ENCODE results near the gene SESN1.
A peak's percentile ranks its signal among the peaks of the same experiment; 100 is the strongest.
"Not testable (repeated sequence)": the region's sequence is repeated elsewhere in the genome, so short reads cannot be mapped to it uniquely, and the experiment has no call there.

Gene SESN1

DNA sequence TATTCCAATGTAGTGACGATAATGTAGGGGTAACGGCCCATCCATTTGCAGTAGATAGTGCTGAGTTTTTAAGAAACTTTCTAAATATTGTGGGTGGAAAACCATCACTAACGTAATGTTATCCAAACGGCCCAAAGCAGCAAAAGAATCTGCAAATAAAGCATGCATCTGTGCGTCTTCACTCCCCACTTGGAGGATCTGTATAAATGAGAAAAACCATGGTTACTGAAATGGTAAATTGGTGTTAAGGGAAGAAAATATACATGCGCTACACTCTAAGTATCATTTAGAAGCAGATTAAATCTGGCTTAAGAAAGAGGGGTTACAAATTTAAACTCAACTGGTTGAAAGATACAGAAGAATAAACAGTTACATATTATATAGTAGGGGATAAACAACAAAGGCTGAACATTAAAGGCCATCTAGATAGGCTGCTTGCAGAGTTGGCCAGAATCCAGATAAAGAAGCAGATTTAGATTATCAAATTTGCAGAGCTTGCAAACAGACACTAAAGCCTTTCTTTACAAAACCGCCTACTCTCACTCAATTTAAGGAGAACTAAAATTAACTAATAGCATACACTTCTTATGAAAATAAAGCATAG, 93.3 kb downstream of the SESN1 start:
- DNase-seq (ENCODE audit: low read depth) = no peak

DNA sequence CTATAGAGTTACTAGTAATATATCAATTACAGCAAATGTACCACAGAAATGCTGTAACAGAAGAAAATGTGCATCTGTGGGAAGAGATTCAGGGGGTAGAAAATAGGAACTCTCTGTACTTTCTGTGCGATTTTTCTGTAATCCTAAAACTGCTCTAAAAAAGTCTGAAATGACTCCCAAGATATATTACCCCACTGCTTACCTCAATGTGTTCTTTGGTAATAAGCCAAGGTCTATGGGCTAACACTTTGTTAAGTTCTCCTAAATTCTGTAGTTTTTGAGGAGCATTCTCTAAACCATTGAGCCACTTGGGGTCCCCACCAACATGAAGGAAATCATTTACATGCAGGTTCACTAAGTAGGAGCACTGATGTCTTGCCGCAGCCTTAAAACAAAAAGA, 94.4 kb downstream of the SESN1 start:
- DNase-seq (ENCODE audit: low read depth) = no peak

DNA sequence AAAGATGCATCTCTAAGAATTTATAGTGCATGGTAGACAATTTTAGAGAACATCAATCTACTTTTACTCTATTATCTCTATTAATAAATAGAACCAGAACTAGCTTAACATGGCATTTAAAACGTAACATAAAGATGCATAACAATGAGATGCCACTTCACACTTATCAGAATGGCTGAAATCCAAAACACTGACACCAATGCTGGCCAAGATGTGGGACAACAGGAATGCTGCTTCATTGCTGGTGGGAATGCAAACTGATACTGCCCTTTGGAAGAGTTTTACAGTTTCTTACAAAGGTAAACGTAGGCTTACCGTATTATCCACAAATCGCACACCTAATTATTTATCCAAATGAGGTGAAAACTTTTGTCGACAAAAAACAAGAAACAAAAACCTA, 95.2 kb downstream of the SESN1 start:
- DNase-seq (ENCODE audit: low read depth) = no peak

DNA sequence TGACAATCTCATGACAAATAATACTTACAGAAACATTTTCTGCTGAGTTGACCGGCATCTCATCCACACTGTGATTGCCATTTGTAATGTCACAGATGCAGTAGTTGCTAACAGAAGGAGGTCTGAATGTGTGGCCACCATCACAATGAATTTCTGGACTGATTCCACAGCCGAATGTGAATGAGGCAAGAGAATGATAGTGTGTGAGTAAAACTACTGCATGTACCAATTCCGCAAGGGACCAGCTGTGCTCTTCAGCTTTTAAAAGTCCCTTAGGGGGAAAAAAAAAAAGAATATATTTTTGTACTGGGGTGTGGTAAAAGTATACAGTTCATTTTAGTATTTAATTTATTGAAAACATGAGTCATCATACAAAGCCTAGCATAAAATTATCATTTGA, 96.2 kb downstream of the SESN1 start:
- DNase-seq (ENCODE audit: low read depth) = no peak

DNA sequence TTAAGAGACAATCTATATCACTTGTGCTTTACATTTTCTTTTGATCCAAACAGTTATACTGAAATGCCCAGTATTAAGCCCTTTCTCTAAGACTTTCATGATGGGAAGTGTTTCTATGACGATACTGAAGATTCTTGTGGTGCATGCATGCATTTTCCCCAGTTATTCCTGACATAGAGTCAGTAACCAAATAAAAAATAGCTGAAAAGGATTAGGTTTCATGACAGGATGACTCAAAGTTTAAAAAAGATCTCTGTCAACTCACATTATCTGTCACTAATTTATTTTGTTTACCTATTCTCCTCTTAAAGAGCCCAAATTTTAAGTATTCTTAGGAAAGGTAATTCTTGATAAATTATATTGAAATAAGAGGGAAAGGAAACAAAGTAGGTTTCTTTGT, 98.4 kb downstream of the SESN1 start:
- DNase-seq (ENCODE audit: low read depth) = no peak

DNA sequence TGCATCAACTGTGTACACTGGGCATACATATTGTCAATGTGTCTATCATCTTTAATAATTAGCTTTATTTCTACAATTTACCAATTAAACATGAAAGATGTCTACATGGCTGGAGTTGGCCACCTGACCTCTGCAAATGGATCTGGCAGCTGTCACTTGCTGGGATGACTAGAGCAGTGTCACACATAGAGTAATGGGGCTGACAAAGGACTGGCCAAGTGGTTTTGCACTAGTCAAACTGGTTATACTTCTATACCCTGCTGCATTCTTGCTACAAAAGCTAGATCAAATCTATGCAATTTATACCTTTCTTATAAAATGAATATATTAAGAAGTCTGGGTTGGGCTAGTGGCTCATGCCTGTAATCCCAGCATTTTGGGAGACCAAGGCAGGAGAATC, 99.3 kb downstream of the SESN1 start:
- DNase-seq (ENCODE audit: low read depth) = no peak

DNA sequence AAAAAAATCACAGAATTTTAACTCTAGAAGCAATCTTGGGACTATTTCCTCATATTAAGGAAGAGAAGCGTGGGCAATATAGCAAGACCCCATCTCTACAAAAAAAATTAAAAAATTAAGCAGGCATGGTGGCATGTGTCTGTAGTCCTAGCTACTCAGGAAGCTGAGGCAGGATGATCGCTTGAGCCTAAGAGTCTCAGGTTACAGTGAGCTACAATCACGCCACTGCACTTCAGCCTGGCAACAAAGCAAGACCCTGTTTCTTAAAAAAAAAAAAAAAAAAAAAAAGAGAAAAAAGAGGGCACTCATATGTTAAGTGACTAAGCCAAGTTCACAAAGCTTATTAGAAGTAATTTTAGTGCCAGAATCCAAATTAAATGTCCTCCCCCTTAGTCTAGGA, 100.8 kb downstream of the SESN1 start:
- no peak for DNase-seq (ENCODE audit: low read depth)

DNA sequence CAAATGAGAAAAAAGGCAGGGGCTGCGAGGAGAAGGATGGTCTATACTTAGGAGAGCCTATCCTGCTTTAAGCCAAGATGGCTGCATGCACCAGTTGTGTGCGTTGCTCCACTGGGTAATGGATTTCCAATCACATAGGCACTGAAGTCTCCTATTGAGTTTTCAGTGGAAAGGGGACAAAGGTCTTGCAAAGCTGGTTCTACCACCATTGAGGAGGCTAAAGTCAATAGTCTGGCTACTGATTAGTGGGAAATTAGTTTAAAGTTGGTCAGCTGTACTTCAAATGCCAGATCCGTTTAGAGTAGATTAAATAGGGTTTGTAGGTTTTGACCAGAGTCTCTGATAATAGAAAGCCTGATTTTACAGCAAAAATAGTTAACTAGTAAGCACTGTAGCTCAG, 104.9 kb downstream of the SESN1 start:
- no peak for DNase-seq (ENCODE audit: low read depth)

DNA sequence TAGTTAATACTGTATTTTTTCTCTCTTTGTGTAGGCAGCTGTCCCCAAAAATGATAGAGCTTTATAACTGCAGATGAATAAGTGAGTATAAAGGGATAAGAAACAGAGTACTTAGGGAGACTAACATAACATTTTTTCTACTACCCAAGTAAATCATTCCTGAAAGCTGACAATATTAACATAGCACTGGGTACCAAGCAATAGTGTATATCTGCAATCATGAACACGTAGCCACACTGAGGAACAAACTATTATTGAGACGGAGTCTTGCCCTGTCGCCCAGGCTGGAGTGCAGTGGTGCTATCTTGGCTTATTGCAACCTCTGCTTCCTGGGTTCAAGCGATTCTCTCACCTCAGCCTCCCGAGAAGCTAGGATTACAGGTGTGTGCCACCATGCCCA, 105.9 kb downstream of the SESN1 start:
- no peak for DNase-seq (ENCODE audit: low read depth)

DNA sequence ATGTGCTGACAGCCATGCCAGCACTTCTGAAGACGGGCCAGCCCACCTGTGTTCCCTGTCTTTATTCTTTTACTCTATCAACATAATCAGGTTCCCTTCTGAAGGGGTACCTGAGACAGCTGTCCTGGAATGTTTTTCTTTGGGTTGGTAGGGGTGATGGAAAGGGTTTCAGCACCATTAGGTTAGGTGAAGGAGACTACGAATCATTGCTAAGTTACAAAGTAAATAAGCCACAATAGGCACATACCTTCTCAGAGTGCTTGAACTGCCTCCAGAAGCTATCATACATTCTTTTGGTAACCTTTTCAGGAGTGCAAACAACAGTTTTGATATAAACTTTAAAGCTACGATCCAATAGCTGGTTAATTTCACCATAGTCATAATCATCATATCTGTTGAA, 106.3 kb downstream of the SESN1 start:
- DNase-seq (ENCODE audit: low read depth) = no peak

DNA sequence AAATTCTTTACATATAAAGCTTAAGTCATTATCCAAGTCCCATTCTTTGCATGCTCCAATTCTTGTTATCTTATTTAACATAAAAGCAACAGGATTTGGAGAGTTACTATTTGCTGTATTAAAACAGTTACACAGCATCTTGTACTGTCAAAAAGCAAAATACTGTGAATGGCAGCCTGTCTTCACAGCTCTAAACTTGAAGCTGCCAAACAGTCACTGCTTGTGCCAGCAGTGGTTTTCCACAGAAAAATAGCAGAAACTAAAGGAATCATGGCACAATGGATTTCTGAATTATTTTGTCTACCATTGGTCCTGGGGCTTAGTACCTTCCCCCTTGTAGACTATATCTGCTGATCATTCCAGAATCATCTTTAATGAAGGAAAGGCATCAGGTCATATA, 107.5 kb downstream of the SESN1 start:
- no peak for DNase-seq (ENCODE audit: low read depth)

DNA sequence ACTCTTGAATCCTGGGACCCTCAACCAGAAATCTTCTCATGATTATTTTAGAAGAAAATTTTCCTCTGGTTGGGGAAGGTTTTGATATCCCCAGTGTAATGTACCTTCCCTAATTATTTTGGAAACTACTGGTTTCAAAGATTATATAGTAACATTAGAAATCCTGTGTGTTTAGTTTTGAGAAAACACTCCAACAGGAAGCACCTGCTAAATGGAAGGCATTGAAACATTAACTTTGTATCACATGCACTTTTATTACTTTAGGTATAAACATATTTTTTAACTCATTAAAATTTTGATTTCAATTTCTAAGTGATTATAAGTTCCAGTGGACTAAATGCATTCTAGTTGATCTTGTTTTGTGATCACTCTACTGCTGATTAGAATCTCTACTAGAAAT, 109.3 kb downstream of the SESN1 start:
- DNase-seq (ENCODE audit: low read depth) = no peak

DNA sequence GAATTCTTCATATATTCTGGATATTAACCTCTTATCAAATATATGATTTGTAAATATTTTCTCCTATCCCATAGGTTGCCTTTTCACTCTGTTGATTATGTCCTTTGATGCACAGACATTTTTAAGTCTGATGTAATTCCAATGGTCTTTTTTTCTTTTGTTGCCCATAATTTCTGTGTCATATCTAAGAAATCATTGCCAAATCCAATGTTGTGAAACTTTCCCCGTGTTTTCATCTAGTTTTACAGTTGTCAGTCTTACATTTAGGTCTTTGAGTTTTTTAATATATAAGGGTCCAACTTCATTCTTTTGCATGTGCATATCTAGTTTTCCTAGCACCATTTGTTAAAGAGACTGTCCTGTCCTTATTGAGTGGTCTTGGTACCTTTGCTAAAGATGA, 111.5 kb downstream of the SESN1 start:
- no peak for DNase-seq (ENCODE audit: low read depth)

DNA sequence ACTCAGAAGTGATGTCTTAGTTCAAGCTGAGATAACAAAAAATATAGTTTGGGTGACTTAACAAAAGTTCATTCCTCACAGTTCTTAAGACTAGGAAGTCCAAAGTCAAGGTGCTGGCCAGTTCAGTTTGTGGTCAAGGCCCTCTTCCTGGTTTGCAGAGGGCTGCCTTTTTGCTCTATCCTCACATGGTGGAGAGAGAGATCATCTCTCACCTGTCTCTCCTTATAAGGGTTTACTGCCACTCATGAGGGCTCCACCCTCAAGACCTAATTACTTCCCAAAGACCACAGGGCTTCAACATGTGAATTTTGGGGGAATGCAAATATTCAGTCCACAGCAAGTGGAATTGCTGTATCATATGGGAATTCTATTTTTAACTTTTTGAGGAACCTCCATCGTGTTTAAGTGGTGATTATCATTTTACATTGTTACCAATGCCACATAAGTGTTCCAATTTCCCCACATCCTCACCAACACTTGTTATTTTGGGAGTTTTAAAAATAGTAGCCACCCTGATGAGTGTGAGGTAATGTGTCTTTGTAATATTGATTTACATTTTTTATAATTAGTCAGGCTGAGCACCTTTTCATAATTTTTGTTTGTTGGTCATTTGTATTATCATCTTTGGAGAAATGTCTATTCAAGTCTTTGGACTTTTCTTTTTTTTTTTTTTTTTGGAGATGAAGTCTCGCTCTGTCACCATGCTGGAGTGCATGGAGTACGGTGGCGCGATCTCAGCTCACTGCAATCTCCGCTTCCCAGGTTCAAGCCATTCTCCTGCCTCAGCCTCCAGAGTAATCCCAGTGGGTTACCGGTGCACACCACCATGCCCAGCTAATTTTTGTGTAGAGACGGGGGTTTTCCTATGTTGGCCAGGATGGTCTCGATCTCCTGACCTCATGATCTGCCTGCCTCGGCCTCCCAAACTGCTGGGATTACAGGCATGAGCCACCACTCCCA, 112.2 kb downstream of the SESN1 start:
- DNase-seq (ENCODE audit: low read depth) = no peak

DNA sequence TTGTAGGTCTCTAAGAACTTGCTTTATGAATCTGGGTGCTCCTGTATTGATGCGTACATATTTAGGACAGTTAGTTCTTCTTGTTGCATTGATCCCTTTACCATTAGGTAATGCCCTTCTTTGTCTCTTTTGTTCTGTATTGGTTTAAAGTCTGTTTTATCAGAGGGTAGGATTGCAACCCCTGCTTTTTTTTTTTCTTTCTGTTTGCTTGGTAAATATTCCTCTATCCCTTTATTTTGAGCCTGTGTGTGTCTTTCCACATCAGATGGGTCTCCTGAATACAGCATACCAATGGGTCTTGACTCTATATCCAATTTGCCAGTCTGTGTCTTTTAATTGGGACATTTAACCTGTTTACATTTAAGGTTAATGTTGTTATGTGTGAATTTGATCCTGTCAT, 116.0 kb downstream of the SESN1 start:
- DNase-seq (ENCODE audit: low read depth) = not testable (repeated sequence)

DNA sequence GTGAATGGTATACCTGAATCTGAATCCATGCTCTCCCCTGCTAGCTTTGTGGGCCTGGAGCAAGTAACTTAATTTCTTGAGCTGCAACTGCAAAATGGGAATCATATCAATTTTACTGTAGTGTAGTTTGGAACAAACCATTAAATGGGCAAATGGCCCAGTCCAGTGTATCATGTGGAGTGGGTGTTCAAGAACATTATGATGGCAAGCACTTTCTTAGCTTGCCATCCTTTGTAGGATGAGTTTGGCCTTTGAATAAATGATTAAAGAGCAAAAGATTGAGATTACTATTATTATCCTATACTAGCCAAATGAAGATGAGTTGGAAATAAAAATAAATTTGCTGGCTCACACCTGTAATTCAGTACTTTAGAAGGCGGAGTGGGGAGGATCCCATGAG, 120.4 kb downstream of the SESN1 start:
- DNase-seq (ENCODE audit: low read depth) = no peak

DNA sequence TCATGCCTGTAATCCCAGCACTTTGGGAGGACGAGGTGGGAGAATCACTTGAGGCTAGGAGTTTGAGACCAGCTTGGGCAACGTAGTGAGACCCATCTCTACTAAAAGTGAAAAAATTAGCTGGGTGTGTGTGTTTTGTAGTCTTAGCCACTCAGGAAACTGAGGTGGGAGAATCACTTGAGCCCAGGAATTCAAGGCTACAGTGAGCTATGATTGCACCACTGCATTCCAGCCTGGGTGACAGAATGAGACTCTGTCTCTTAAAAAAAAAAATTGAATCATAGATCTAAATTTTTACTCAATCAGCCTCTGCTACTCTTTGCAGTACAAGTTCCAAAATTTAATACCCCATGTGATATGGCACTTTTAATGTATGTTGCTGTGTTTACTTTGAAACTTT, 124.9 kb downstream of the SESN1 start:
- DNase-seq (ENCODE audit: low read depth) = no peak

DNA sequence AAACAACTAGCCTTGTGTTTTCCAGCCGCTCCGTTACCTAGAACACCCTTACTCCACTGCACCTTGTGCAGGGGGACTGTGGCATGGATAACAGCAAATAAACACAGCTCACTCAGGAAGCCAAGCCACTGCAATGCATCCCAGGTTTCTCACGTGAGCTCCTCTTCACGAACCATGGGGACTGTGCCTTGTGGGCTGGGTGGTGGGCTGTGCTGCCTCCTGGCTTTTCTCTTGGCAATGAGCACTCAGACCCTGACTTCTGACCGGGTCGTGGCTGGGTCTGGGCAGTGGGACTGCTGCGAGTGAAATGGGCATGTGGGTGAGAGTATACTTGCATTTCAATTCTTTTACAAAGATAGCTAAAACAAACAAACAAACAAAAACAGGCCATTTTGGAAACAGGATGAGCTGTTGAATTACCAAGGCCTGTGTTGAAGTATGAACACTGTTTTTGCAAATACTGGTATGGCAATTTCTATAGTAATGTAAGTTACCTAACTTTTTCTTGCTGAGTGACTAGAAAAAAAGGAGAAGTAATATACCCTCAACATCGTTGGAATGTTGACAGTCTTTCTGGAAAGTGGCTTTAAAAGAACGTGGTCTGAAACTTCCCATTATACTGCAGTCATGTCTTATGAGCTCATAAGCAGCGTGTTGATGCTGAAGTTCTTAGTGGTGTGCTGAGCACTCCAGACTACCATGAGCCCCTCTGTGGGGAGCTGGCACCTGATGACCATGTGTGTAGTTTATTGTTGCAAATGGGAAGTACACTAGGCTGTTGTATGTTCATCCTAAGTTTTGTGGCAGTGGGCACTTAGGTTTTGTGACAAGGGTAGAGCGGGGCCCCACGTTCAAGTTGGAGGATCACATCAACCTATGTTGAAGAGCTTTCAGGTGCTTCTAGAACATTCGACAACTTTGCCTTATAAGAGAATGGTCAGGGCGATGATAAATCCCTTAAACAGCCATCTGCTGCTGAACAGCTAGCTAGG, 126.0 kb downstream of the SESN1 start:
- DNase-seq (ENCODE audit: low read depth) = no peak

DNA sequence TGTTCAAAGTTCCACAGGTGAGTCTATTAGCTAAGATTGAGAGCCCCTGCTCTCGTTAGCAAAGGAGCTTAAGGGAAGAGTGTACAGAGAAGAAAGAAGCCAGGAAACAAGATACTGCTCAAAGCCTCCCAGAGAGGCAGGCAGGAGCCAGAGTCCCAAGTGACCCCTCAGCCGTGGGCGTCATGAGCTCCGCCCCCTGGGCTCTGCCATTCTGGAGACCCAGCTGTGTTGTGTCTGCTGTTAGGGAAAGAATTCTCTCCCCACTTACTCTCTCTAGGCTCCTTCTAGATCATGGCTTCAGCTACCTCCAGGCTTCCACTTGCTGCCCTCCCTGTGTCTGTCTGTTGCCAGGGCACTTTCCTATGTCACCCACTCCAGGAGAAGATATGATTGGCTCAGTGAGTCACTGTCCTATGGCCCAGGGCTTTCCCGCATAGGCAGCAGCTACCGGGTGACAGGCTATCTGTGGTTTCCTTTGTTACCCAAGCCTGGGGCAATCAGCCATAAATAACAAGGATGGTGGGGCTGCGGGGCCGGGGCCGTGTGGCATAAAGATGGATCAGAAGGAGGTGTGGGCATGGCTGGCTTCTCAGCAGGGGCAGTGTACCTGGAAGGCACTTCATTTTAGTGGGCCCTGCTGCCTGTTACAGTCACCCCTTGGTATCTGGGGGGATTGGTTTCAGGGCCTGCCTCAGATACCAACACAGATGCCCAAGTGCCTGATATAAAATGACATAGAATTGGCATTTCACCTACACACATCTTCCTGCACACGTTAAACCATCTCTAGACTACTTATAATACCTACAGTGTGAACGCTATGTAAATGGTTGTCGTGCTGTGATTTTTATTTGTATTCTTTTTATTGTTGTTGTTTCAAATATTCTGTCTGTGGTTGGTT, 127.5 kb downstream of the SESN1 start:
- DNase-seq (ENCODE audit: low read depth) = peak; percentile 9

DNA sequence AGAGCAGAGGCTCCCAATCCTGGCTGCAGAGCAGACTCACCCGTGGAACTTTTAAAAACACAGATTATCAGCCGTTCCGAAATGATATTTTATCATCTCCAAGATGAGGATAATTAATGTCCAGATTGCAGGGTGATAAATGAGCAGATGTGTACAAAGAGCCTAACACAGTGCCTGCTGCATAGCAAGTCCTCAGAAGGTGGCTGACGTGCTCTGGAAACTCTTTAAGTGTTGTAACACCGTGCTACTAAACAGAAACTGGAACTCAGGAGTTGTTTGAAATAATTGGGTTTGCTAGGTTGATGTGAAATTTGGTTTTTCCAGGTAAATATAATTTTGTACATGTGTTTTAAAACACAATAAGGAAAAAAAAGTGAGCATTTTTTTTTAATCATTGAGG, 128.4 kb downstream of the SESN1 start:
- DNase-seq (ENCODE audit: low read depth) = no peak

DNA sequence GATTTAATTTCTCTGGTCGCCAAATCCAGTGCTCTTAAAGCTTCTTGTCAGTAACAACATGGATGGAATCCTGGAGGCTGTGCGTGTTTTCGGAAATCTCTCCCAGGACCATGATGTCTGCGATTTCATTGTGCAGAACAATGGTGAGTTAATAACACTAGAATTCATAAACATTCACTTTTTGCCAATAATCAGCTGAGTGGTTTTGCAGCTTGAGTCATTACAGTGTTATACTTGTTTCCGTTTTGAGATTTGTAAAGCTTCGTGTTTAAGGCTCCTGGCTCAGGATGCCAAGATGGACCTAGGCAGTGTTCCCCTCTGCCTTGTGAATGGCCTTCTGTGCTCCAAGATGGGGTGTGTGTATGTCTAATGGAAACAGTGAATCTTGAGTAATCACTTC, 132.7 kb downstream of the SESN1 start:
- no peak for DNase-seq (ENCODE audit: low read depth)

All from activated T-cell treated with anti-CD3 and anti-CD28 coated beads for 48 hours (primary cell).